ENCODE measurements around the gene ARHGEF17. TPM values are rescaled to one million over a fixed set of nuclear protein-coding genes. Genes with fewer than 3 reads are reported as not detected.

ARHGEF17 gene
- total RNA-seq, 1 donor from 2014 or later, result 4.5 TPM

DNA sequence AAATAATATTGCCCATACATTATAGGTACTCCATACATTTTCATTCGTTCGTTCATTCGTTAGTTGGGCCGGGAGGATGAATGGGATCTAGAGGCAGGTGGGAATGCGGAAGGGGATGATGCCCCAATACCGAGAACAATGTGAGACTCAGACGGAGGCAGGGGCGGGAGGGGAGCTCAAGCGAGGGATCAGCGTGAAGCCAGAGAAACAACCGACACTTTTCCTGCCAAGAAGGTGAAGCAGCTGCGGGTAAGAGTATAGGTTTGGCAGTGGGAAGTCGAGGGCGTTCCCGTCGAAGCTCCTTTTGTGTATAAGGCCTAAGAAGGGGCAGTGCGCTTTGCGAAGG is 1.1 kb upstream of the ARHGEF17 start:
- Histone ChIP-seq H3K27me3 (ENCODE audit: control insufficient read depth, insufficient read depth, low read length) (no peaks in the 10 kb centered on the region), H3K36me3 (ENCODE audit: control insufficient read depth, insufficient read depth, low read length) (no peaks in the 10 kb centered on the region), H3K4me3 (ENCODE audit: low read depth, low read length) (peak overlapping the region; percentile 59)
- DNase-seq (ENCODE audit: low read depth), result no peak
- FAIRE-seq, result no peak
- TF ChIP-seq CTCF (IDR thresholded peaks at IDR 0.05; ENCODE audit: insufficient read depth, low read length, severe bottlenecking), result no peak

DNA sequence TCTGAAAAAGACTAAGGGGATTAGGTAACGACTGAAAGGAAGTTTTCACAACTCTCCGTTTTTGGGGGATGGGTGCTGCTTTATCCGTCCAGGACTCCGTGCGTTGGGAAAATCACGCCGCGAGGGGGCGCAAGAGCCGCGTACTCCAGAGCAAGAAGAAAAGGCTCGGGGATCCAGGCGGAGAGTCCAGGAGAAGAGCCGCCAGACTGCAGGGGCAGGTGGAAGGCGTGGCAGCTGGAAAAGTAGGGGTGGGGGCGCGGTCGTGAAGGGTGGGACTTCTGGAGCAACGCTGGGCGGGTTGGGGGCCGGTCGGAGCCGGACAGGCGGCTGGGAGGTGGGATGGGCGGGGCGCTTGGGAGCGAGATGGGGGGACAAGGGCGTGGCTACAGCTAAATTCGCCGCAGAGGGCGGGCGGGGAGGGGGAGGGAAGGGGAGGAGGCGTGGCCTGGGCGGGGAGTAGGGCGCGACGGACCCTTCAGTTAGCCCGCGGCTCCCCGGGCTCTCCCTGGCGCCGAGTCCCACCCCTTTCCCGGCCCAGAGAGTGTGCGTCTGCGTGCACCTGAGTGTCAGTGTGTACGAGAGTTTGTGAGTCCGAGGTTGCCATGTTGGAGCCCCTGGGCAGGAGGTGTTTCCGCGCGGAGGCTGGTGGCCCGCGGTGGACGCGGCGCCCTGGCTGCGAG is 613 bp upstream of the ARHGEF17 start:
- peak; percentile 93 for FAIRE-seq
- TF ChIP-seq CTCF (IDR thresholded peaks at IDR 0.05; ENCODE audit: insufficient read depth, low read length, severe bottlenecking), result peak; percentile 85
- Histone ChIP-seq H3K27me3 (ENCODE audit: control insufficient read depth, insufficient read depth, low read length) (no peaks in the 10 kb centered on the region), H3K4me3 (ENCODE audit: low read depth, low read length) (peak overlapping the region; percentile 59), H3K36me3 (ENCODE audit: control insufficient read depth, insufficient read depth, low read length) (no peaks in the 10 kb centered on the region)
- DNase-seq (ENCODE audit: low read depth), result peak; percentile 89

GRCh38 chr11:73308961-73309919 is 1.2 kb downstream of the ARHGEF17 start:
- DNase-seq (ENCODE audit: low read depth) (peak; percentile 78), FAIRE-seq (no peak)
- no peak for TF ChIP-seq CTCF (IDR thresholded peaks at IDR 0.05; ENCODE audit: insufficient read depth, low read length, severe bottlenecking)
- Histone ChIP-seq H3K36me3 (ENCODE audit: control insufficient read depth, insufficient read depth, low read length) (no peaks in the 10 kb centered on the region), H3K27me3 (ENCODE audit: control insufficient read depth, insufficient read depth, low read length) (no peaks in the 10 kb centered on the region), H3K4me3 (ENCODE audit: low read depth, low read length) (peak overlapping the region; percentile 59)

DNA sequence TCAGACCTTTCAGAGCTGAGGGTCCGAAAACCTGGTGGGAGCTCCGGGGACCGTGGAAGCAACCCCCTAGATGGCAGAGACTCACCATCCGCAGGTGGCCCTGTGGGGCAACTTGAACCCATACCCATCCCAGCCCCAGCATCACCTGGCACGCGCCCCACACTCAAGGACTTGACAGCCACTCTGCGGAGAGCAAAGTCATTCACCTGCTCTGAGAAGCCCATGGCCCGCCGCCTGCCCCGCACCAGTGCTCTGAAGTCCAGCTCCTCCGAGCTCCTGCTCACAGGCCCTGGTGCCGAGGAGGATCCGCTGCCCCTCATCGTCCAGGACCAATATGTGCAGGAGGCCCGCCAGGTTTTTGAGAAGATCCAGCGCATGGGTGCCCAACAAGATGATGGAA is 2.0 kb downstream of the ARHGEF17 start:
- Histone ChIP-seq H3K36me3 (ENCODE audit: control insufficient read depth, insufficient read depth, low read length) (no peaks in the 10 kb centered on the region), H3K27me3 (ENCODE audit: control insufficient read depth, insufficient read depth, low read length) (no peaks in the 10 kb centered on the region), H3K4me3 (ENCODE audit: low read depth, low read length) (no peak overlapping the region)
- DNase-seq (ENCODE audit: low read depth) (no peak), FAIRE-seq (no peak)
- TF ChIP-seq CTCF (IDR thresholded peaks at IDR 0.05; ENCODE audit: insufficient read depth, low read length, severe bottlenecking), result no peak

DNA sequence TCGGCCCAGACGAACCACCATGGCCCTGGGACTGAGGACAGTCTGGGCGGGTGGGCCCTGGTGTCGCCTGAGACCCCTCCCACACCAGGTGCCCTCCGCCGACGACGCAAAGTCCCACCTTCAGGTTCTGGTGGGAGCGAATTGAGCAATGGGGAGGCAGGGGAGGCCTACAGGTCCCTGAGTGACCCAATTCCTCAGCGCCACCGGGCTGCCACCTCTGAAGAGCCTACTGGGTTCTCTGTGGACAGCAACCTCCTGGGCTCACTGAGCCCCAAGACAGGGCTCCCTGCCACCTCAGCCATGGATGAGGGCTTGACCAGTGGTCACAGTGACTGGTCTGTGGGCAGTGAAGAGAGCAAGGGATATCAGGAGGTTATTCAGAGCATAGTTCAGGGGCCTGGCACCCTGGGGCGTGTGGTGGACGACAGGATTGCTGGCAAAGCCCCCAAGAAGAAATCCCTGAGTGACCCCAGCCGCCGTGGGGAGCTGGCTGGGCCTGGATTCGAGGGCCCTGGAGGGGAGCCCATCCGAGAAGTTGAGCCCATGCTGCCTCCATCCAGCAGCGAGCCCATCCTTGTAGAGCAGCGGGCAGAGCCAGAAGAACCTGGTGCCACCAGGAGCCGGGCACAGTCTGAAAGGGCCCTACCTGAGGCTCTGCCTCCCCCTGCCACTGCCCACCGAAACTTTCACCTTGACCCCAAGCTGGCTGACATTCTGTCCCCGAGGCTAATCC is 2.8 kb downstream of the ARHGEF17 start:
- no peak for DNase-seq (ENCODE audit: low read depth)
- H3K4me3 ChIP-seq (ENCODE audit: low read depth, low read length), result no peak overlapping the region
- no peaks in the 10 kb centered on the region for H3K27me3 ChIP-seq (ENCODE audit: control insufficient read depth, insufficient read depth, low read length)
- FAIRE-seq, result no peak
- TF ChIP-seq CTCF (IDR thresholded peaks at IDR 0.05; ENCODE audit: insufficient read depth, low read length, severe bottlenecking), result no peak
- H3K36me3 ChIP-seq (ENCODE audit: control insufficient read depth, insufficient read depth, low read length), result no peaks in the 10 kb centered on the region

All from bronchial epithelial cell (primary cell).